Activated CD8-positive, alpha-beta T cell treated with anti-CD3 and anti-CD28 coated beads for 36 hours (primary cell): ENCODE data around the gene GREB1L. TPM values are rescaled to one million over a fixed set of nuclear protein-coding genes. Genes with fewer than 3 reads are reported as not detected.

Experiments
- ATAC-seq: fragments of 200-7000 bp; cut with Tn5 transposase; one replicate; pipeline ENCODE4 v1.10.0; 2021; ENCODE audit warnings: mild to moderate bottlenecking, moderate library complexity
- CTCF ChIA-PET: fragments of 350-600 bp; sonication (Branson Sonifier 250); formaldehyde crosslinking; loops from one replicate; lab custom pipeline; 2021; ENCODE audit warnings: antibody characterized with exemption; lab: Charles Lee
- POLR2A ChIA-PET: fragments of 350-600 bp; sonication (Branson Sonifier 250); formaldehyde crosslinking; loops from one replicate; lab custom pipeline; 2021; ENCODE audit warnings: antibody characterized with exemption; lab: Charles Lee
- DNase-seq: peaks from one replicate; pipeline ENCODE4 v3.0.0-alpha.2; 2020
- H3K27ac Mint-ChIP-seq: one replicate; pipeline ENCODE4 v1.8.0; 2021; ENCODE audit warnings: mild to moderate bottlenecking, mixed read lengths
- H3K27me3 Mint-ChIP-seq: one replicate; pipeline ENCODE4 v1.8.0; 2021; ENCODE audit warnings: mixed read lengths
- H3K36me3 Mint-ChIP-seq: one replicate; pipeline ENCODE4 v1.8.0; 2021; ENCODE audit warnings: low read depth, mixed read lengths
- H3K4me1 Mint-ChIP-seq: one replicate; pipeline ENCODE4 v1.8.0; 2021; ENCODE audit warnings: low read depth, mixed read lengths
- H3K4me3 Mint-ChIP-seq: one replicate; pipeline ENCODE4 v1.8.0; 2021; ENCODE audit warnings: mild to moderate bottlenecking, moderate library complexity, mixed read lengths
- H3K9me3 Mint-ChIP-seq: one replicate; pipeline ENCODE4 v1.8.0; 2021; ENCODE audit warnings: mixed read lengths
- intact Hi-C: fragments of 100-400 bp; cut with micrococcal nuclease; formaldehyde crosslinking; loops from one replicate; pipeline ENCODE4 v1.10.0; 2022
- total RNA-seq, 2 experiments: library from RNA; stranded (reverse); gene quantifications; one replicate each; pipeline ENCODE4 v1.2.3, GENCODE V29; 2021
- TF ChIP-seq, protein P1 (sequence below): fragments of 200-600 bp; IDR thresholded peaks from one replicate; pipeline ENCODE4 v1.8.0; 2022; ENCODE audit warnings: antibody characterized with exemption, mild to moderate bottlenecking

Gene GREB1L
- total RNA-seq, 2 experiments from 2014 or later: not detected

GRCh38 chr18:21393986-21394385 lies 152.0 kb downstream of the GREB1L start:
- intact Hi-C loops: no loop called here
- ChIA-PET CTCF (no interaction called here), POLR2A (no interaction called here)
- no peaks in the 10 kb centered on the region for H3K4me1 Mint-ChIP-seq
- no peak overlapping the region for H3K4me3 Mint-ChIP-seq
- TF ChIP-seq, protein P1, sequence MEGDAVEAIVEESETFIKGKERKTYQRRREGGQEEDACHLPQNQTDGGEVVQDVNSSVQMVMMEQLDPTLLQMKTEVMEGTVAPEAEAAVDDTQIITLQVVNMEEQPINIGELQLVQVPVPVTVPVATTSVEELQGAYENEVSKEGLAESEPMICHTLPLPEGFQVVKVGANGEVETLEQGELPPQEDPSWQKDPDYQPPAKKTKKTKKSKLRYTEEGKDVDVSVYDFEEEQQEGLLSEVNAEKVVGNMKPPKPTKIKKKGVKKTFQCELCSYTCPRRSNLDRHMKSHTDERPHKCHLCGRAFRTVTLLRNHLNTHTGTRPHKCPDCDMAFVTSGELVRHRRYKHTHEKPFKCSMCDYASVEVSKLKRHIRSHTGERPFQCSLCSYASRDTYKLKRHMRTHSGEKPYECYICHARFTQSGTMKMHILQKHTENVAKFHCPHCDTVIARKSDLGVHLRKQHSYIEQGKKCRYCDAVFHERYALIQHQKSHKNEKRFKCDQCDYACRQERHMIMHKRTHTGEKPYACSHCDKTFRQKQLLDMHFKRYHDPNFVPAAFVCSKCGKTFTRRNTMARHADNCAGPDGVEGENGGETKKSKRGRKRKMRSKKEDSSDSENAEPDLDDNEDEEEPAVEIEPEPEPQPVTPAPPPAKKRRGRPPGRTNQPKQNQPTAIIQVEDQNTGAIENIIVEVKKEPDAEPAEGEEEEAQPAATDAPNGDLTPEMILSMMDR: no peak
- ATAC-seq (no peak), DNase-seq (no peak)
- H3K9me3 Mint-ChIP-seq: no peaks in the 10 kb centered on the region
- no peak overlapping the region for H3K27ac Mint-ChIP-seq
- H3K36me3 Mint-ChIP-seq: no peaks in the 10 kb centered on the region
- H3K27me3 Mint-ChIP-seq: peaks cover 1% of the 10 kb centered on the region

GRCh38 chr18:21398121-21398520 lies 156.1 kb downstream of the GREB1L start:
- no peaks in the 10 kb centered on the region for H3K9me3 Mint-ChIP-seq
- H3K27me3 Mint-ChIP-seq: peaks cover 1% of the 10 kb centered on the region
- ChIA-PET POLR2A (no interaction called here), CTCF (no interaction called here)
- no peak overlapping the region for H3K4me3 Mint-ChIP-seq
- no peaks in the 10 kb centered on the region for H3K36me3 Mint-ChIP-seq
- intact Hi-C loops: no loop called here
- DNase-seq (no peak), ATAC-seq (no peak)
- no peak overlapping the region for H3K27ac Mint-ChIP-seq
- no peaks in the 10 kb centered on the region for H3K4me1 Mint-ChIP-seq
- TF ChIP-seq, protein P1: no peak

- H3K4me1 Mint-ChIP-seq: no peaks in the 10 kb centered on the region
Observed at GRCh38 chr18:21402272-21402671, 160.2 kb downstream of the GREB1L start.

DNA sequence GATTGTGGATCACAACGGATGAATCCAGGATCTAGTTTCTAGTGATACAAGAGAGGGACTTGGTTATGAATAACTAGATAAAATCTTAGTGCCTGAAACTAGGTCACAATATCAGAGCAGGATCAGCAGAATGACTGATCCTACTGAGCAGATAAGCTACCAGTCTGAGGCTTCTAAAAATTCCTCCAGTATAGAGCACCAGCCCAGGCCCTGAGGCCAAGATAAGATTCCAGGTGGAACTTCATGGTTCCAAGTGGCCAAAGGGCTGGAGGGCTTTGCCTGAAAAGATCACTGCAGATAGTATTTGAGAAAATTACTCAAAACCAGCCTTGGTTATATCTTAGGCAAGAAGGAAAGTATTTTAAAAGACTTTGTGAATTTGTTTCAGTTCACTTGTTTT lies 162.4 kb downstream of the GREB1L start:
- no peak overlapping the region for H3K27ac Mint-ChIP-seq
- H3K9me3 Mint-ChIP-seq: no peaks in the 10 kb centered on the region
- TF ChIP-seq, protein P1: no peak
- H3K36me3 Mint-ChIP-seq: no peaks in the 10 kb centered on the region
- no peaks in the 10 kb centered on the region for H3K4me1 Mint-ChIP-seq
- no peak for ATAC-seq
- intact Hi-C loops: loop anchor here (10.0 kb wide), 1 partner anchor 60 kb away; no protein-coding TSS in a partner anchor
- no peak overlapping the region for H3K4me3 Mint-ChIP-seq
- ChIA-PET POLR2A (interaction anchor here (0.6 kb wide), 1 partner anchor 19 kb away, joined by 4 read pairs; no protein-coding TSS in a partner anchor), CTCF (no interaction called here)
- no peak for DNase-seq
- H3K27me3 Mint-ChIP-seq: no peaks in the 10 kb centered on the region

More at GRCh38 chr18:21402272-21402671, 160.2 kb downstream of the GREB1L start:
- ChIA-PET POLR2A (no interaction called here), CTCF (no interaction called here)
- DNase-seq: no peak
- H3K4me3 Mint-ChIP-seq: no peak overlapping the region
- ATAC-seq: no peak
- no peaks in the 10 kb centered on the region for H3K9me3 Mint-ChIP-seq
- intact Hi-C loops: loop anchor here (10.0 kb wide), 1 partner anchor 63 kb away; no protein-coding TSS in a partner anchor
- no peaks in the 10 kb centered on the region for H3K27me3 Mint-ChIP-seq
- H3K36me3 Mint-ChIP-seq: no peaks in the 10 kb centered on the region
- TF ChIP-seq, protein P1: peak; percentile 24
- no peak overlapping the region for H3K27ac Mint-ChIP-seq

DNA sequence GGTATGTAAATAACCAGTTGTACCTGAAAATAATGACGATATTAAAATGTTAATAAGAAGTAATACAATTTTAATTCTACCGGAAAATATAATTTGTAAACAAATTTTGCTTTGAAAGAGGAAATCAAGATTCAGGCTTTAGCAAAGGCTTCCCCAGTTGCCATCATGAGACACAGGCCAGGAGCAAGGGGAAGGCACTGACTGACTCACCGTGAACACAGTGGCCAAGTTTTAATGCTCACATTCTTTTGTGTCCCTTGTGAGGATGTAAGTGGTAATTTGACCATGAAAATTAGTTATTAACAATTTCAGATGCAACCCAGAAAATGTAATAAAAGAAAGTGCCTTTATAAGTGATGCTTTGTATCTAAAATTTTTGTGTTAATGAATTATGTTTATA lies 164.1 kb downstream of the GREB1L start:
- no peak overlapping the region for H3K27ac Mint-ChIP-seq
- no peaks in the 10 kb centered on the region for H3K27me3 Mint-ChIP-seq
- DNase-seq (no peak), ATAC-seq (no peak)
- H3K4me3 Mint-ChIP-seq: no peak overlapping the region
- intact Hi-C loops: loop anchor here (10.0 kb wide), 1 partner anchor 59 kb away; no protein-coding TSS in a partner anchor
- H3K9me3 Mint-ChIP-seq: no peaks in the 10 kb centered on the region
- H3K4me1 Mint-ChIP-seq: no peaks in the 10 kb centered on the region
- CTCF ChIA-PET: no interaction called here
- POLR2A ChIA-PET: no interaction called here
- TF ChIP-seq, protein P1: no peak
- no peaks in the 10 kb centered on the region for H3K36me3 Mint-ChIP-seq
